ENCODE data around the gene MAML2. TPM values are rescaled to one million over a fixed set of nuclear protein-coding genes. Genes with fewer than 3 reads are reported as not detected.

The MAML2 gene
- total RNA-seq, 2 experiments from 2014 or later: 19.2 to 19.3 TPM

DNA sequence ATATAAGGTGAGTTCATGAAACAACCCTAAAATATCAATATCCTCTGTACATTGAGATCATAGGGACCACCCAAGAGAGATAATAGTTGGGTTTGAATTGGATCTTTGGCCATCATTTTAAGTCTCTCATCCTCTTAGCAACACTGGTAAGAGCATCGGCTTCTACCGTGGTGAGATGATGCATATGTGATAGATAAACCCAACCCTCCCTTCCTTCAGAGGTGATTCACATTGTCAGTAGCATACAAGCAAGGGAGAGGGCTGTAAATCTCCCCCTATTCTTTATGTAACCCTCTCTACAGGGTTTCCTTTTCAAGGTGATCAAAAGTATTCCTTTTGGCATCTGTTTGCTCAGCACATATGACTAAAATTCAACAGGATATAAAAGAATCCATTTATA lies 316.7 kb downstream of the MAML2 start:
- CTCF ChIA-PET: interaction anchor here (0.7 kb wide), 1 partner anchor 1602 kb away, joined by 3 read pairs; no protein-coding TSS in a partner anchor
- H3K4me3 Mint-ChIP-seq: no peak overlapping the region
- H3K9me3 Mint-ChIP-seq: no peaks in the 10 kb centered on the region
- H3K27ac Mint-ChIP-seq: no peak overlapping the region
- POLR2A ChIA-PET: interaction anchor here (1.2 kb wide), 1 partner anchor 12 kb away, joined by 3 read pairs; no protein-coding TSS in a partner anchor
- H3K36me3 Mint-ChIP-seq (ENCODE audit: low read depth): peaks cover 5% of the 10 kb centered on the region
- no peaks in the 10 kb centered on the region for H3K27me3 Mint-ChIP-seq
- peaks cover 3% of the 10 kb centered on the region for H3K4me1 Mint-ChIP-seq
- DNase-seq: no peak

DNA sequence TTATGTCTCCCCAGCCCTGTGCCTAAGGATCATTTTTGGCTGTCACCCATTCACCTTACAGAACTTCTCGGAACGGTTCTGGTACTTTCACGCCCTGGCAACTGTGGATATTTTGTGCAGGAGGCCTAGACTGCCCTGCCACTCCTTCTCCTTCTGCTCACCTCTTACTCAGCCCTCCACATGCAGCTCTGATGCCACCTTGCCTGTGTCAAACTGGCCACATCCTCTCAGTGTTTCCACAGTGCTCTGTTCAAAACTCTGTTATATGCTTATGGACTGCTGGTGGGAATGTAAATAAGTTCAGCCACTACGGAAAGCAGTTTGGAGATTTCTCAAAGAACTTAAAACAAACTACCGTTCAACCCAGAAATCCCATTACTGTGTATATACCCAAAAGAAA lies 318.3 kb downstream of the MAML2 start:
- ChIA-PET CTCF (interaction anchor here (1.2 kb wide), 1 partner anchor 319 kb away, joined by 3 read pairs; the partner anchor contains the start of gene MAML2), POLR2A (no interaction called here)
- Mint-ChIP-seq H3K4me3 (no peak overlapping the region), H3K4me1 (peaks cover 3% of the 10 kb centered on the region), H3K27me3 (no peaks in the 10 kb centered on the region), H3K27ac (no peak overlapping the region), H3K9me3 (no peaks in the 10 kb centered on the region), H3K36me3 (ENCODE audit: low read depth) (peaks cover 5% of the 10 kb centered on the region)
- no peak for DNase-seq

DNA sequence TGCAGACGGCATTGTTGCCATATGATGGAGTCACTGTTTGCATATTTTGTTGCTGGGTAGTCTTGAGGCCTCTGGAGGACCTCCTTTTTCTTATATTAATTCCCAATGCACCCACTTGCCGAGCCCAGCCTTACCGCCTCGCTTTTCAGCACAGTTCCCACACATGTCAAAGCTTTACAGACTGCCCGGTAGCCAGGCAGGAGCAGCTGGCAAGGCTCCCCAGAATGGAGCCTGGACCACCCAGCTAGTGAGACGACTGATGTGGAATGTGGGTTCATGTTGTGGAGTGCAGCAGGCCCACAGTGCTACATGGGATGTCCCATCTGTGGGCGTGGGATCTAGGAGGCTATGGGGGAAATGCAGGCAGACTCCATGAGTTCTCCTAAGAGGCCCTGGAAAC lies 319.7 kb downstream of the MAML2 start:
- Mint-ChIP-seq H3K4me1 (peaks cover 3% of the 10 kb centered on the region), H3K27me3 (no peaks in the 10 kb centered on the region), H3K36me3 (ENCODE audit: low read depth) (peaks cover 3% of the 10 kb centered on the region), H3K4me3 (no peak overlapping the region), H3K9me3 (no peaks in the 10 kb centered on the region), H3K27ac (no peak overlapping the region)
- no peak for DNase-seq
- POLR2A ChIA-PET: no interaction called here
- CTCF ChIA-PET: no interaction called here

DNA sequence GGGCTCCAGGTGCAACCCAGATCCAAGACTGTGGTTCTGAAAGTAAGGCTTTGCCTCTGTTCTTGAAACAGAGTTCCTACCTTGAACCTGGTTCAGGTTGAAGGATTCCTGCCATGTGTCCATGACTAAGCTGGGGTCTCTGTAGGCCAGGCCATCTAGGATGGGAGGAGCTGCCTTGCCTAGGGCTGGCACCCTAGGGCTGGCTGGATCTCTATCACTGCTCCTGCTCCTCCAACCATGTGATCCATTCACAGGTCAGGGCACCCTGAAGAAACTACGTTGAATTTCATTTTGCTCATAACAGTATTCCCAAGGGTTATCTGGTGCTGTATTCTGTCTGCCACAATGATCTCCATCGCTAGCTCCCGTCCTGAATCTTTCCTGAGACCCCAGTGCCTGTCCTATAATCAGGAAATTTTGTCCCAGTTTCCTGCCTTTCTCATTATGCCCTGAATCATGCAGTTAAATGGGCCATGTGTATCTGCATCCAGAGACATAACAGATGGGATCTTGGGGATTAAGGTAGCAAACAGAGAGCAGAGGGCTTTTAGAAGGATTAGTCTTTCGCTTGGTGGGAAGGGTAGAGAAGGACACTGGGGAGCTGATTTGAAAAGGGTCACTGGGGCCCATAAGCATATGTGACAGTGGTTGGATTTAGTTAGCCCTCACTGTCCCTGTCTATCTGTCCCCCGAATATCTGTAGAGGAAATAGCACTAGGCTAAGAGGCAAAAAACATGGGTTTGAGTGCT lies 320.9 kb downstream of the MAML2 start:
- no peaks in the 10 kb centered on the region for H3K36me3 Mint-ChIP-seq (ENCODE audit: low read depth)
- ChIA-PET POLR2A (no interaction called here), CTCF (no interaction called here)
- no peaks in the 10 kb centered on the region for H3K9me3 Mint-ChIP-seq
- no peak for DNase-seq
- no peaks in the 10 kb centered on the region for H3K27me3 Mint-ChIP-seq
- peaks cover 3% of the 10 kb centered on the region for H3K4me1 Mint-ChIP-seq
- H3K4me3 Mint-ChIP-seq: no peak overlapping the region
- H3K27ac Mint-ChIP-seq: no peak overlapping the region

DNA sequence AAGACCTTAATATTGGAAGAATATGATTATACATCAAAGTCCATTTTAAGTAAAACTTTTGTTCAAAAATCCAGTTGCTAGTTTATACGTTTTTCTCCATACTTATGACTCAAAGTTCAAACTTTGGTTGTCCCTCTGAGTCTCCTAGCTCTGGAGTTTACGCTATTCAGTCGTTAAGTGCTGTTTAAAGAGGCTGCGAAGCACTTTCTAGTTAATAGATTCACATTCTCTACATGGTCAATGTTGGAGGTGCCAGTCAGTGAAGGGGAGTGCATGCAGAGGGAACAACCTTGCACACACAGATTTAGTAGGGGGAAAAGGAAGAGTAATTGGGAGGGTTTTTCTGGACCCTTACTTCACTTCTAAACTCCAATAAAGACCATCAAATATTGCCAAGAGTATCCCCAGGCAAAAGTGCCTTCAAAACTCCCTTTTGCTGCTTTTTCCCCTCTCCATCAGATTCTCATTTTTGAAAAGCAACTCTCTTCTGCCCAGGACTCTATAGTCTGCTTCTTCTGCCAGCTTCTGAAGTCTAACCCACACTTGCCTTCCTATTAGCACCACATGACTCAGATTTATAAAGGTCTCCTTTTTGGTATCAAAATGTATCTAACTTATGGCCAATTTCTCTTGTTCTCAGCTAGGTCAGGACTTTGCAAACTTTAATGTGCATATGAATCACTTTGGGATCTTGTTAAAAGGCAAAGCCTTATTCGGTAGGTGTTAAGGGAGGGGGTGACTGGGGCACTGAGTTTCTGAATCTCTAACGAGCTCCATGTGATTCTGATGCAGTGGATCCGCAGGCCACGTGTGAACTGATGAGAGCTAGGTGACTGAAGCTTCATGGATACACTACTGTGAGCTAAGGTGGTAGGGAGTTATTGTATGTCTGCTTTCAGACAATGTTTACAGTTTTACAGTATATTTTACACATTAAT lies 322.9 kb downstream of the MAML2 start:
- no peaks in the 10 kb centered on the region for H3K9me3 Mint-ChIP-seq
- no peaks in the 10 kb centered on the region for H3K27me3 Mint-ChIP-seq
- ChIA-PET POLR2A (interaction anchor here (0.9 to 1.6 kb wide), 2 partner anchors 15 to 370 kb away, joined by 3 read pairs; partner anchors contain the start of genes CCDC82 and JRKL), CTCF (interaction anchor here (1.9 kb wide), 1 partner anchor 323 kb away, joined by 7 read pairs; the partner anchor contains the start of gene MAML2)
- no peak for DNase-seq
- no peak overlapping the region for H3K27ac Mint-ChIP-seq
- H3K4me1 Mint-ChIP-seq: peaks cover 15% of the 10 kb centered on the region
- no peak overlapping the region for H3K4me3 Mint-ChIP-seq
- H3K36me3 Mint-ChIP-seq (ENCODE audit: low read depth): no peaks in the 10 kb centered on the region

DNA sequence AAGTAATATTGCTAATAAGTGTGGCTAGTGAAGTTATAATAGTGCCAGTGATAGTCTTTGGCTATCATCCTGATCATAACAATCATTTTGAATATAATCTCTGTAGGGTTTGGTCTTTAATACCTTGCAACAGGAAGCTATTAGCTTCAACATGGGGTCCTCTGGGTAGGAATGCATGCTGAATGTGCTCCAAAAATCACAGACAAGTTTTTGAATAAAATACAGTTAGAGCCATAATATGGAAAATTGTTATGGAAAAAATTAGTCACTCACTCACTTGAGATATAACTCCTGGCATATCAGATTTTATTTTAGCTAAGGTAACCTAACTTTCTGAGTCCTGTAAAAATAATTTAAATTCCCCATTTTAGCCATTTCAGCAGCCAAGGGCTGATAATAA lies 323.7 kb downstream of the MAML2 start:
- no peak for DNase-seq
- H3K9me3 Mint-ChIP-seq: no peaks in the 10 kb centered on the region

DNA sequence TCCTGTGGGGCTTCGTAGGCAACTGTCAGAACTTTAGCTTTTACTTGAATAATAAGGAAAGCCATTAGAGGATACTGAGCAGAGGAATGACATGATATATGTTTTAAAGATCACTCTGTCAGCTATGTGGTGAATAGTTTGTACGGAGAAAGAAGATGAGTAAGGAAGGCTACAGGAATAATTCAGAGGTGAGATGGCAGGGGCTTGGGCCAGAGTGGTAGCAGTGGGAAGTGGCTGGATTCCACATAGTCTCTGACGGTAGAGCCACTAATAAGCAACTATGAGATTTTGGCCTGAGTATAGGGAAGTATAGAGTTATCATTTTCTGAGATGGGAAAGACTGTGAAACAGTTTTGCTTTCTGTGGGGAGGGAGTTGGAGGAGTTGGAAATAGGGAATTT lies 325.1 kb downstream of the MAML2 start:
- no peaks in the 10 kb centered on the region for H3K27me3 Mint-ChIP-seq
- H3K27ac Mint-ChIP-seq: no peak overlapping the region
- H3K4me1 Mint-ChIP-seq: peaks cover 34% of the 10 kb centered on the region
- no peaks in the 10 kb centered on the region for H3K9me3 Mint-ChIP-seq
- POLR2A ChIA-PET: no interaction called here
- no peak overlapping the region for H3K4me3 Mint-ChIP-seq
- DNase-seq: no peak
- no peaks in the 10 kb centered on the region for H3K36me3 Mint-ChIP-seq (ENCODE audit: low read depth)
- CTCF ChIA-PET: no interaction called here

More for the DNA sequence above, 323.7 kb downstream of the MAML2 start:
- POLR2A ChIA-PET: interaction anchor here (1.6 kb wide), 1 partner anchor 370 kb away, joined by 3 read pairs; the partner anchor contains the start of genes CCDC82 and JRKL
- H3K4me3 Mint-ChIP-seq: no peak overlapping the region
- no peaks in the 10 kb centered on the region for H3K36me3 Mint-ChIP-seq (ENCODE audit: low read depth)
- H3K27me3 Mint-ChIP-seq: no peaks in the 10 kb centered on the region
- H3K4me1 Mint-ChIP-seq: peaks cover 20% of the 10 kb centered on the region
- H3K27ac Mint-ChIP-seq: no peak overlapping the region
- CTCF ChIA-PET: interaction anchor here (1.9 kb wide), 1 partner anchor 324 kb away, joined by 7 read pairs; the partner anchor contains the start of gene MAML2

DNA sequence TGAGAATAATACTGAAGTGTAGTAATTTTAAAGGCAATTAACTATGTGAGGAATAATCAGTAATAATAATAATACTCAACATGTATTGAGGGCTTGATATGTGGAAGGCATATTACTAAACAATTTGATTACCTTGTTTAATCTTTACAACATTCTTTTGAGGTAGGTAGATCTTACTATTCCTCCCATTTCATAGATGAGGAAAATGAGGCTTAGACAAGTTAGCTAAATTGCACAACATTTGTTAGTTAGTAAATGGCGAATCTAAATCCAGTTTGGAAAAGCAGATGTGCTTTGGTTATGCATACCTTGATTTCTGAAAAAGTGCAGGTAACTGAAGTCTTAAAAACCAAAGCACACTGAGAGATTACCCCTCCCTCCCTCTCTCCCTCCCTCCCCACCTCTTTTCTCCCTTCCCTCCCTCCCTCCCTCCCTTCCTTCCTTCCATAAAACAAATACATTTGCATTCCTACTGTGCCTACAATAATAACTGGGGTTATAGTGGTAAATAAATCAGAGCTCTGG lies 326.0 kb downstream of the MAML2 start:
- ChIA-PET POLR2A (interaction anchor here (1.3 kb wide), 1 partner anchor 326 kb away, joined by 6 read pairs; the partner anchor contains the start of gene MAML2), CTCF (interaction anchor here (0.8 kb wide), 1 partner anchor 326 kb away, joined by 3 read pairs; the partner anchor contains the start of gene MAML2)
- Mint-ChIP-seq H3K4me1 (peaks cover 42% of the 10 kb centered on the region), H3K4me3 (no peak overlapping the region), H3K9me3 (no peaks in the 10 kb centered on the region), H3K36me3 (ENCODE audit: low read depth) (no peaks in the 10 kb centered on the region), H3K27ac (no peak overlapping the region), H3K27me3 (no peaks in the 10 kb centered on the region)
- no peak for DNase-seq

DNA sequence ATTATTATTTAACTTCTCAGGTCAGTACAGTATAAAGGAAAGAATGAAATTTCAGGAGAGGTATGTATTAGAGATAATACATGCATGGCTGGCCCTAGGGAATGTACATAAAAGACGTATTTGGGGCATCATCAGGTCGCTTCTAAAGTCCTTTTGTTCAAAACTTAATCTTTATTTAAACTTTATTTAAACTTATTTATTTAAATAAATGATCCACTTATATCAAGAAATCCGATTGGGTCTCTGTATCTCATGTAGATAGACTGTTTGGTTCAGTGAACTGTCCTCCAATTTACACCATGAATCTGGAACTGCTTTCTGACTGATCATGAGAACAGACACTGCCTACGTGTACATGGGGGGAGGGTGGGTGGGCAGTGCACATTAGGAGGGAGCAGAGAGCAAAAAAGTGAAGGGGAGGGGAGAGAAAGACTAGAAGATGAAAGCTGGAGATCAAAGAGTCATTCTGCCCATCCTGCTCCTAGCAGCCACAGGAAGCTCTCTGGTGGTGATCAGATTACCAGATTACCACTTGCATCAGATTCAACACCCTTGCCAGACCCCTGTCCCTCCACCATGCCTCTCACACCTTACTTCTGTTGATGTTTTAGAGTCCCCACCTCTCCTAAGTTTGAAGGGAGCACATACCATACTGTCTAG lies 327.0 kb downstream of the MAML2 start:
- Mint-ChIP-seq H3K36me3 (ENCODE audit: low read depth) (no peaks in the 10 kb centered on the region), H3K27ac (peak overlapping the region; percentile 7), H3K27me3 (no peaks in the 10 kb centered on the region), H3K4me1 (peaks cover 45% of the 10 kb centered on the region), H3K4me3 (no peak overlapping the region), H3K9me3 (no peaks in the 10 kb centered on the region)
- POLR2A ChIA-PET: interaction anchor here (1.3 kb wide), 1 partner anchor 327 kb away, joined by 6 read pairs; the partner anchor contains the start of gene MAML2
- peak; percentile 45 for DNase-seq
- CTCF ChIA-PET: interaction anchor here (0.8 to 2.0 kb wide), 3 partner anchors 58 to 327 kb away, joined by 3 to 10 read pairs (median 3); partner anchors contain the start of gene MAML2

DNA sequence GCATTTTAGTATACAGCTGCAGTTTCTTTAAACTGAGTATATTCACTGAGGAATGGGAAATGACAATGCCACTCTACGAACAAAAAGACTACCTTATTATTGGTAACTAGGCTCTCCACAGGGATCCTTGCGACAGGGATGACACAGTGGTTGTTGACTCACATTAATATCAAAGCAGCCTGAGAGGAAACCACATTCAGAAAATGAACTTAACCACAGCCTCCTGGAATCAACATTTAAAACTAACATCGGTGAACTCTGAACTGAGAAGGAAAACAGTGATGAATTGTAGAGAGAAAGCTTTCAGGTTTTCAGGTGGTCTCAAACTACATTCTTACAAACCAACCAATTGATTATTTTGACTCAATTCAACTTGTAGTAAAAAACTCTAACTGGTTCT lies 328.8 kb downstream of the MAML2 start:
- Mint-ChIP-seq H3K4me3 (no peak overlapping the region), H3K27me3 (no peaks in the 10 kb centered on the region), H3K36me3 (ENCODE audit: low read depth) (no peaks in the 10 kb centered on the region), H3K4me1 (peaks cover 45% of the 10 kb centered on the region), H3K27ac (peak overlapping the region; percentile 2), H3K9me3 (no peaks in the 10 kb centered on the region)
- peak; percentile 41 for DNase-seq
- CTCF ChIA-PET: interaction anchor here (1.0 to 2.0 kb wide), 5 partner anchors 11 to 380 kb away, joined by 3 to 10 read pairs (median 4); partner anchors contain the start of gene MAML2
- POLR2A ChIA-PET: interaction anchor here (0.8 to 3.2 kb wide), 6 partner anchors 13 to 375 kb away, joined by 3 to 13 read pairs (median 4); partner anchors contain the start of genes CCDC82, CEP57, FAM76B and JRKL

DNA sequence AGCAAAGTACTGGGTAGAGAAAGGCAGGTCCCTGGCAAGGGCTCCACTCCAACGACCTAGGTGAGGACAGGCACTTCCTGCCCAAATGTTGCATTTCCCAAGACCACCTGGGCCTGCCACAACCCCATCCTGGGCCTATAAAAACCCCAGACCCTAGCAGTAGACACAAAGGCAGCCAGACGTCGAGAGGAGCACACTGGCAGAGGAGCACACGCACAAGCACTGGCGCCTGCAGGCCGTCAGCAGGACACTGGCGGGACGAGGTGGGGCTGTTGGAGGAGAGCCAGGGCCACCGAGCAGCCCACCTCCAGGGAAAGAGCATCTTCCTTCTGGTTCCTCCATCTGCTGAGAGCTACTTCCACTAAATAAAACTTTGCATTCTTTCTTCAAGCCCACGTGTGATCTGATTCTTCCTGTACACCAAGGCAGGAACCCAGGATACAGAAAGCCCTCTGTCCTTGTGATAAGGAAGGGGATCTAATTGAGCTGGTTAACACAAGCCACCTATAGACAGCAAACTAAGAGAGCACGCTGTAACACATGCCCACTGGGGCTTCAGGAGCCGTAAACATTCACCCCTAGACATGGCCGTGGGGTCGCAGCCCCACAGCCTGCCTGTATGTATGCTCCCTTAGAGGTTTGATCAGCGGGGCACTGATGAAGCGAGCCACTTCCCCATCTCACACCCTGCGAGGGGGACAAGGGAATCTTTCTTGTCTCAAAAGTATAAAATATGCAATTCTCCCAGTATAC lies 329.4 kb downstream of the MAML2 start:
- no peaks in the 10 kb centered on the region for H3K9me3 Mint-ChIP-seq
- POLR2A ChIA-PET: interaction anchor here (1.2 to 3.2 kb wide), 2 partner anchors 224 to 376 kb away, joined by 4 to 13 read pairs; partner anchors contain the start of genes CCDC82, CEP57, FAM76B and JRKL
- no peak for DNase-seq

More for the DNA sequence above, 329.4 kb downstream of the MAML2 start:
- CTCF ChIA-PET: interaction anchor here (1.0 to 2.7 kb wide), 7 partner anchors 10 to 376 kb away, joined by 3 to 17 read pairs (median 4); partner anchors contain the start of genes CCDC82, JRKL and MAML2
- Mint-ChIP-seq H3K4me1 (peaks cover 45% of the 10 kb centered on the region), H3K36me3 (ENCODE audit: low read depth) (no peaks in the 10 kb centered on the region), H3K27ac (peak overlapping the region; percentile 2), H3K4me3 (no peak overlapping the region), H3K27me3 (no peaks in the 10 kb centered on the region)

Data from activated CD4-positive, alpha-beta memory T cell treated with anti-CD3 and anti-CD28 coated beads, Interleukin-2, amount 10 ng/mL, durations not matched to agents 7 days and 5 days (primary cell).